ENCODE data around the gene STRAP.

The STRAP gene

DNA sequence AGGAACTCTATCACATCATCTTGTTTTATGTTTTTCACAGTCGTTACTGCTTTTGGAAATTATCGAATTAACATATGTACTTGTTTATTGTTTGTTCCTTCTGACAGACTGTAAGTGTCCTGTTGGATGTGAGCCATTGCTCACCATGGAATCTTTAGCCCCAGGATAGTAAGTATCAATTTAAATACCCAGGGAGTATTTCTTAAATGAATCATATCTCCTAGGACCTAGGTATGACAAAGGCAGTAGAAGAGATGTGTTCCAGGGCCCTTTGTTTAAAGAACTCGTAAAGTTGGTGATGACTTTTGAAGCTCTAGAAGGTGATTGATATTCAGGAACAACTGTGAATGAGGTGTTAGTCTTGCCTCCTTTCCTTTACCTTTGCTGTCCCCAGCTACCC is 30.3 kb upstream of the STRAP start:
- H3K36me3 ChIP-seq (ENCODE audit: insufficient read depth, low read length), result no peaks in the 10 kb centered on the region
- TF ChIP-seq, protein P1, sequence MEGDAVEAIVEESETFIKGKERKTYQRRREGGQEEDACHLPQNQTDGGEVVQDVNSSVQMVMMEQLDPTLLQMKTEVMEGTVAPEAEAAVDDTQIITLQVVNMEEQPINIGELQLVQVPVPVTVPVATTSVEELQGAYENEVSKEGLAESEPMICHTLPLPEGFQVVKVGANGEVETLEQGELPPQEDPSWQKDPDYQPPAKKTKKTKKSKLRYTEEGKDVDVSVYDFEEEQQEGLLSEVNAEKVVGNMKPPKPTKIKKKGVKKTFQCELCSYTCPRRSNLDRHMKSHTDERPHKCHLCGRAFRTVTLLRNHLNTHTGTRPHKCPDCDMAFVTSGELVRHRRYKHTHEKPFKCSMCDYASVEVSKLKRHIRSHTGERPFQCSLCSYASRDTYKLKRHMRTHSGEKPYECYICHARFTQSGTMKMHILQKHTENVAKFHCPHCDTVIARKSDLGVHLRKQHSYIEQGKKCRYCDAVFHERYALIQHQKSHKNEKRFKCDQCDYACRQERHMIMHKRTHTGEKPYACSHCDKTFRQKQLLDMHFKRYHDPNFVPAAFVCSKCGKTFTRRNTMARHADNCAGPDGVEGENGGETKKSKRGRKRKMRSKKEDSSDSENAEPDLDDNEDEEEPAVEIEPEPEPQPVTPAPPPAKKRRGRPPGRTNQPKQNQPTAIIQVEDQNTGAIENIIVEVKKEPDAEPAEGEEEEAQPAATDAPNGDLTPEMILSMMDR (IDR thresholded peaks at IDR 0.05; ENCODE audit: low read length), result no peak
- TF ChIP-seq EZH2 (IDR thresholded peaks at IDR 0.05; ENCODE audit: borderline replicate concordance, low read length), result no peak
- H2AFZ ChIP-seq (ENCODE audit: low read length), result no peak overlapping the region
- H3K27ac ChIP-seq (ENCODE audit: low read depth, low read length, poor library complexity, severe bottlenecking), result no peak overlapping the region
- no peaks in the 10 kb centered on the region for H3K79me2 ChIP-seq (ENCODE audit: insufficient read depth, low read length)
- H3F3A ChIP-seq (ENCODE audit: insufficient read depth, low read length), result no peaks in the 10 kb centered on the region
- no peaks in the 10 kb centered on the region for H3K27me3 ChIP-seq (ENCODE audit: insufficient read depth, low read length)
- no peaks in the 10 kb centered on the region for H3K9me2 ChIP-seq (ENCODE audit: low read depth, low read length)
- H3K4me1 ChIP-seq (ENCODE audit: insufficient read depth, low read length, severe bottlenecking), result no peaks in the 10 kb centered on the region
- H3K9ac ChIP-seq (ENCODE audit: low read length), result no peak overlapping the region
- H3K4me2 ChIP-seq (ENCODE audit: low read length), result no peak overlapping the region
- no peaks in the 10 kb centered on the region for H3K9me3 ChIP-seq (ENCODE audit: low read length)
- no peak overlapping the region for H3K4me3 ChIP-seq (ENCODE audit: low read depth, low read length, poor library complexity, severe bottlenecking)
- H4K20me1 ChIP-seq (ENCODE audit: insufficient read depth, low read length), result no peaks in the 10 kb centered on the region

DNA sequence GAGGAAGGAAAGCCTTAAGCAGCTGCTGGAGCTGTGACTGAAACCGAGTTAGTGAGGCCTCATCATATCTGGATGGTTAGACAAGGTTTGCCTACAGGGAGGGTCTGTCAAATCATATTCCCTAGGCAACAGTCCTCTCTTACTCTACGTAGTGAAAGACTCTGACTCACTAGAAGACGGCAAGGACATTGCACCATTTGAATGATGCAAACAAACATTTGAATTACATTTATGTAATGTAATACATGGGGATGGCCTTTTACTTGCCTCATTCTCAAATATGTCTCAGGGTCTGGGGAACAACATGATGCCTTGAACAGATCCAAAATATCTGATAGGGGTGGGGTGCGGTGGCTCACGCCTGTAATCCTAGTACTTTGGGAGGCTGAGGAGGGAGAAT is 29.8 kb upstream of the STRAP start:
- no peaks in the 10 kb centered on the region for H3K4me1 ChIP-seq (ENCODE audit: insufficient read depth, low read length, severe bottlenecking)
- H3K9me2 ChIP-seq (ENCODE audit: low read depth, low read length), result no peaks in the 10 kb centered on the region
- no peak overlapping the region for H2AFZ ChIP-seq (ENCODE audit: low read length)
- no peak overlapping the region for H3K9ac ChIP-seq (ENCODE audit: low read length)
- H3K36me3 ChIP-seq (ENCODE audit: insufficient read depth, low read length), result no peaks in the 10 kb centered on the region
- H3K79me2 ChIP-seq (ENCODE audit: insufficient read depth, low read length), result no peaks in the 10 kb centered on the region
- no peak for TF ChIP-seq EZH2 (IDR thresholded peaks at IDR 0.05; ENCODE audit: borderline replicate concordance, low read length)
- TF ChIP-seq, protein P1 (IDR thresholded peaks at IDR 0.05; ENCODE audit: low read length), result no peak
- H3K27ac ChIP-seq (ENCODE audit: low read depth, low read length, poor library complexity, severe bottlenecking), result no peak overlapping the region
- no peaks in the 10 kb centered on the region for H4K20me1 ChIP-seq (ENCODE audit: insufficient read depth, low read length)
- H3K4me3 ChIP-seq (ENCODE audit: low read depth, low read length, poor library complexity, severe bottlenecking), result no peak overlapping the region
- H3K27me3 ChIP-seq (ENCODE audit: insufficient read depth, low read length), result no peaks in the 10 kb centered on the region
- no peak overlapping the region for H3K4me2 ChIP-seq (ENCODE audit: low read length)
- no peaks in the 10 kb centered on the region for H3F3A ChIP-seq (ENCODE audit: insufficient read depth, low read length)
- H3K9me3 ChIP-seq (ENCODE audit: low read length), result no peaks in the 10 kb centered on the region

DNA sequence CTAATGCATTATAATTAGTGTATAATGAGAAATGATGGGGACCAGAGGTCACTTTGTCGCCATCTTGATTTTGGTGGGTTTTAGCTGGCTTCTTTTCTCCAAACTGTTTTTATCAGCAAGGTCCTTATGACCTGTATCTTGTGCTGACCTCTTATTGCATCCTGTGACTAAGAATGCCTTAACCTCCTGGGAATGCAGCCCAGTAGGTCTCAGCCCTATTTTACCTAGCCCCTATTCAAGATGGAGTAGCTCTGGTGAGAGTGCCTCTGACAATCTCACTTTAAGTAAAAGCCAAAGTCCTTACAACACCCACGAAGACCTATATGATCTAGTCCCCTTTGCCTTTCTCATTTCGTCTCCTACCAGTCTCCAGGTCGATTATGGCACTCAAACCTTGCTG is 28.3 kb upstream of the STRAP start:
- H3K9me3 ChIP-seq (ENCODE audit: low read length), result no peaks in the 10 kb centered on the region

More for the DNA sequence above, 28.3 kb upstream of the STRAP start:
- no peaks in the 10 kb centered on the region for H3F3A ChIP-seq (ENCODE audit: insufficient read depth, low read length)
- H2AFZ ChIP-seq (ENCODE audit: low read length), result no peak overlapping the region
- no peaks in the 10 kb centered on the region for H3K36me3 ChIP-seq (ENCODE audit: insufficient read depth, low read length)
- no peaks in the 10 kb centered on the region for H4K20me1 ChIP-seq (ENCODE audit: insufficient read depth, low read length)
- no peaks in the 10 kb centered on the region for H3K9me2 ChIP-seq (ENCODE audit: low read depth, low read length)
- H3K79me2 ChIP-seq (ENCODE audit: insufficient read depth, low read length), result no peaks in the 10 kb centered on the region
- H3K4me1 ChIP-seq (ENCODE audit: insufficient read depth, low read length, severe bottlenecking), result no peaks in the 10 kb centered on the region
- H3K4me2 ChIP-seq (ENCODE audit: low read length), result no peak overlapping the region
- no peak overlapping the region for H3K9ac ChIP-seq (ENCODE audit: low read length)
- no peak overlapping the region for H3K27ac ChIP-seq (ENCODE audit: low read depth, low read length, poor library complexity, severe bottlenecking)
- H3K4me3 ChIP-seq (ENCODE audit: low read depth, low read length, poor library complexity, severe bottlenecking), result no peak overlapping the region
- no peaks in the 10 kb centered on the region for H3K27me3 ChIP-seq (ENCODE audit: insufficient read depth, low read length)
- TF ChIP-seq EZH2 (IDR thresholded peaks at IDR 0.05; ENCODE audit: borderline replicate concordance, low read length), result no peak
- TF ChIP-seq, protein P1 (IDR thresholded peaks at IDR 0.05; ENCODE audit: low read length), result no peak
